HK-2 (cell line): ENCODE data around the gene KRT34.
A peak's percentile ranks its signal among the peaks of the same experiment; 100 is the strongest.
"Not testable (repeated sequence)": the region's sequence is repeated elsewhere in the genome, so short reads cannot be mapped to it uniquely, and the experiment has no call there.

Experiments used
- DNase-seq: peaks from one replicate; pipeline ENCODE4 v3.0.0-alpha.2; 2018; ENCODE audit not compliant: unreplicated experiment

Gene KRT34

GRCh38 chr17:41381943-41382342 is at the start of gene KRT34:
TSS of gene KRT34 (minus strand) at chr17:41382306. CDS start at chr17:41382246, 60 bp downstream.
- not testable (repeated sequence) for DNase-seq

- not testable (repeated sequence) for DNase-seq
These were observed 48.3 kb upstream of the KRT34 start for GRCh38 chr17:41430376-41430775.

- DNase-seq, result no peak
These were observed 47.6 kb upstream of the KRT34 start for GRCh38 chr17:41429667-41430066.

GRCh38 chr17:41428591-41429291 is 46.6 kb upstream of the KRT34 start:
- DNase-seq, result no peak

GRCh38 chr17:41424111-41424635 is 42.1 kb upstream of the KRT34 start, which contains the start of gene KRT37:
TSS of gene KRT37 (minus strand) at chr17:41424585. CDS start at chr17:41424523, 62 bp downstream.
- no peak for DNase-seq

- DNase-seq, result not testable (repeated sequence)
These were observed 40.5 kb upstream of the KRT34 start for GRCh38 chr17:41422586-41422985.

- no peak for DNase-seq
These were observed 39.5 kb upstream of the KRT34 start for GRCh38 chr17:41421617-41422016.

- DNase-seq, result no peak
These were observed 39.0 kb upstream of the KRT34 start for GRCh38 chr17:41421116-41421515.

- no peak for DNase-seq
These were observed 38.0 kb upstream of the KRT34 start for GRCh38 chr17:41420134-41420533.

- no peak for DNase-seq
These were observed 37.6 kb upstream of the KRT34 start for GRCh38 chr17:41419716-41420115.

- DNase-seq, result no peak
These were observed 36.2 kb upstream of the KRT34 start for GRCh38 chr17:41418116-41418860.

- DNase-seq, result no peak
These were observed 35.5 kb upstream of the KRT34 start for GRCh38 chr17:41417576-41418015.

- DNase-seq, result no peak
These were observed 35.0 kb upstream of the KRT34 start for GRCh38 chr17:41417127-41417526.

GRCh38 chr17:41416479-41416878 is 34.4 kb upstream of the KRT34 start:
- no peak for DNase-seq

GRCh38 chr17:41415833-41416335 is 33.8 kb upstream of the KRT34 start:
- DNase-seq, result no peak

GRCh38 chr17:41415411-41415810 is 33.3 kb upstream of the KRT34 start:
- DNase-seq, result no peak

- no peak for DNase-seq
These were observed 31.9 kb upstream of the KRT34 start for GRCh38 chr17:41413982-41414381.

- DNase-seq, result no peak
These were observed 31.3 kb upstream of the KRT34 start for GRCh38 chr17:41413353-41413957.

GRCh38 chr17:41411072-41411840 is 29.1 kb upstream of the KRT34 start:
- DNase-seq, result no peak

GRCh38 chr17:41407226-41407625 is 25.1 kb upstream of the KRT34 start:
- DNase-seq, result no peak

- DNase-seq, result peak; percentile 39
These were observed 24.1 kb upstream of the KRT34 start for GRCh38 chr17:41406205-41406604.
